Colonic mucosa (tissue), 4 donors: ENCODE data around the gene NFS1. TPM values are rescaled to one million over a fixed set of nuclear protein-coding genes. Genes with fewer than 3 reads are reported as not detected.
"Not testable (repeated sequence)": the region's sequence is repeated elsewhere in the genome, so short reads cannot be mapped to it uniquely, and the experiment has no call there.

Experiments used
- DNase-seq: peaks from one replicate; pipeline ENCODE4 v3.0.0-alpha.2; 2020
- H3K27ac ChIP-seq: fragments of 200-600 bp; one replicate; pipeline ENCODE4 v1.8.0; 2021
- H3K27me3 ChIP-seq: fragments of 200-600 bp; one replicate; pipeline ENCODE4 v1.8.0; 2021
- H3K36me3 ChIP-seq: fragments of 200-600 bp; one replicate; pipeline ENCODE4 v1.8.0; 2021
- H3K4me1 ChIP-seq: fragments of 200-600 bp; one replicate; pipeline ENCODE4 v1.8.0; 2021; ENCODE audit warnings: mild to moderate bottlenecking
- H3K4me3 ChIP-seq: fragments of 200-600 bp; one replicate; pipeline ENCODE4 v1.8.0; 2021
- H3K9ac ChIP-seq, 2 donors: one replicate each; pipeline ENCODE4 v1.7.0; 2013; ENCODE audit warnings: control low read depth in 2 of 2, low read depth in 2 of 2, low read length in 2 of 2
- H3K9me3 ChIP-seq: fragments of 200-600 bp; one replicate; pipeline ENCODE4 v1.8.0; 2021
- CTCF ChIP-seq: fragments of 200-600 bp; IDR thresholded peaks from one replicate; pipeline ENCODE4 v1.8.0; 2022; ENCODE audit warnings: antibody characterized with exemption, mild to moderate bottlenecking
- intact Hi-C: fragments of 100-400 bp; cut with DNase I; formaldehyde crosslinking; loops from one replicate; pipeline ENCODE4 v1.14.1; 2022
- total RNA-seq, 2 donors: library from RNA; stranded (reverse); fragmentation: NEBNext Ultra II Directional in 1 of 2; extraction: Animal tissue kit (Norgen Biotek cat#: 25700) in 1 of 2; gene quantifications; one replicate each; pipeline ENCODE4 v1.2.1, GENCODE V29; 2021
- donor health status: healthy.
- donor health status: DM: no; HTN: no; CAD: no.
- donor health status: DM: no; HTN: no; CAD: no.

Gene NFS1
- total RNA-seq, 2 donors from 2014 or later, result 42.0 to 45.1 TPM

DNA sequence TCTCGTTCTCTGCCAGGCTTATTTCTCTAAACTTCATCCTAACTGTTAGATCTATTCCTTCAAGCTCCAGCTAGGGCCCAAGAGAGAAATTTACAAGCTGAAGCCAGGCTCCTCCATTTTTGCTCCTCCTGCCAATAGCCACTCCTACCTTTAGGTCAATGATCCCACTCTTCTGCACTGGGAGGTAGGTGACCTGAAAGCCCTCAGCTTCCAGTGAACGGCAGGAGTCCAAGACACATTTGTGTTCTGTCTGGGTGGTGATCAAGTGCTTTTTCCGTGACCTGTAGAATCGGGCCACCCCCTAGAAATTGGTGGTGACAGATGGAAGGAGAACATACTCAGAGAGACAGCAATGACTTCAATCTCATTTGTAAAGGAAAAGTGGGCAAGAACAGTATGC is 8.9 kb downstream of the NFS1 start:
- no peaks in the 10 kb centered on the region for H3K9me3 ChIP-seq
- no peak for DNase-seq
- H3K4me3 ChIP-seq, result no peak overlapping the region
- no peaks in the 10 kb centered on the region for H3K27me3 ChIP-seq
- H3K4me1 ChIP-seq, result no peaks in the 10 kb centered on the region
- intact Hi-C loops, result no loop called here
- no peaks in the 10 kb centered on the region for H3K36me3 ChIP-seq
- H3K9ac ChIP-seq, result no peak overlapping the region
- H3K27ac ChIP-seq, result no peak overlapping the region
- no peak for TF ChIP-seq CTCF

- H3K36me3 ChIP-seq, H3K9me3 ChIP-seq, H3K9ac ChIP-seq, H3K4me1 ChIP-seq, H3K4me3 ChIP-seq, H3K27me3 ChIP-seq, intact Hi-C loops, DNase-seq, H3K27ac ChIP-seq: not testable (repeated sequence)
Observed at GRCh38 chr20:35686872-35687271, 12.3 kb downstream of the NFS1 start.

DNA sequence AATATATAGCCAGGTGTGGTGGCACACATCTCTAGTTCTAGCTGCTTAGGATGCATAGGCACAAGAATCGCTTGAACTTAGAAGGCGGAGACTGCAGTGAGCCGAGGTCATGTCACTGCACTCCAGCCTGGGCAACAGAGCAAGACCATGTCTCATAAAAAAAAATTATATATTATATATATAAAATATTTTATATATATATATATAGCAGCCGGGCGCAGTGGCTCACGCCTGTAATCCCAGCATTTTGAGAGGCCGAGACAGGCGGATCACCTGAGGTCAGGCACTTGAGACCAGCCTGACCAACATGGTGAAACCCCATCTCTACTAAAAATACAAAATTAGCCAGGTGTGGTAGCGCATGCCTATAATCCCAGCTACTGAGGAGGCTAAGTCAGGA is 13.8 kb downstream of the NFS1 start:
- H3K4me1 ChIP-seq, H3K9ac ChIP-seq, H3K4me3 ChIP-seq, intact Hi-C loops, H3K27me3 ChIP-seq, H3K9me3 ChIP-seq, H3K27ac ChIP-seq, H3K36me3 ChIP-seq, DNase-seq: not testable (repeated sequence)

DNA sequence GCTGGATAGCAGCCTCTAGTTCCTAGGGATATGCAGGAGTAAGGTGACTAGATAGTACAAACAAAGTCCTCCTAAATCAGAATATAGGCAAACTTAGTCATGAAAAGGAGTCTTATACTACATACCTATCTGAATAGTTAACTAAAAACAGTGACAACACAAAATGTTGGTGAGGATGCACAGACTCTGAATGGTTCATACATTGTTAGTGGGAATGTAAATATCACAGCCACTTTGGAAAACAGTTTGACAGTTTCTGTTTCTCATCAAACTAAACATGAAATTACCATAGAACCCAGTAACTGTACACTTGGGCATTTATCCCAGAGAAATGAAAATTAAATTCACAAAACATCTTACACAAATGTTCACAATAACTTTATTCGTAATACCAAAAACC is 17.2 kb downstream of the NFS1 start:
- intact Hi-C loops, result no loop called here
- no peak for TF ChIP-seq CTCF
- H3K4me3 ChIP-seq, result no peak overlapping the region
- no peaks in the 10 kb centered on the region for H3K9me3 ChIP-seq
- H3K27ac ChIP-seq, result no peak overlapping the region
- H3K27me3 ChIP-seq, result no peaks in the 10 kb centered on the region
- H3K36me3 ChIP-seq, result no peaks in the 10 kb centered on the region
- no peaks in the 10 kb centered on the region for H3K4me1 ChIP-seq
- DNase-seq, result no peak
- no peak overlapping the region for H3K9ac ChIP-seq

DNA sequence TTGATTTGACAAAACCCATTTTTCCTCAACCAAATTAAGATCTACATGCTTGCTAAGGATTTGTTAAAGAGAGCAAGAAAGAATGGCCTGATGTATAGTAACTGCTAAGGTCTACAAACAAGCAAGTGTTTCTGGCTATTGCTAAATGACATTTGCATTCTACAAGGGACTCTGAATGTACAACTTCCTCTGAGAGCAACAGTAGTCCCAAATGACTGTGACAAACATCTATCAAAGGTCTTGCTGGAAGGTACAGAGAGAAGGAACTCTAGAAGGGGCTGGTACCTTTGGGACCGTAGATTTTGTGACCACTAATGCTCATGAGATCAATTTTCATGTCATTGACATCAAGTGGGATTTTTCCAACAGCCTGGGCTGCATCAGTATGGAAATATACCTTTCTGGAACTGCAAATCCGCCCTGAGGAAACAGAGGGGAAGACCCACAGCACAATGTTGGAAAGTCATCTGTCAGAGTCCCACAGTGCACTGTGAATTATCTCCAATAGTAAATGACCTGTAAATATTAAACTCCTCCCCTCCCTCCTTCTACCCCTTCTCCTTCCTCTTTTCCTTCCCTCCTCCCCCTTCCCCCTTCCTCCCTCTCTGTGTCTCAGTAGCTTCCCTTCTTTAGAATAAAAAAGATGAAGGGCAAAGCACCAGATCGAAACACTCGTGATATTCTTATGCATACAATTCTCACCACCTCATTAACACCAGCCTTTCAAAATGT is 18.5 kb downstream of the NFS1 start:
- intact Hi-C loops, result no loop called here
- Histone ChIP-seq H3K27ac (no peak overlapping the region), H3K9me3 (no peaks in the 10 kb centered on the region), H3K4me3 (no peak overlapping the region), H3K27me3 (no peaks in the 10 kb centered on the region), H3K9ac (no peak overlapping the region), H3K36me3 (no peaks in the 10 kb centered on the region), H3K4me1 (no peaks in the 10 kb centered on the region)
- no peak for DNase-seq
- no peak for TF ChIP-seq CTCF

DNA sequence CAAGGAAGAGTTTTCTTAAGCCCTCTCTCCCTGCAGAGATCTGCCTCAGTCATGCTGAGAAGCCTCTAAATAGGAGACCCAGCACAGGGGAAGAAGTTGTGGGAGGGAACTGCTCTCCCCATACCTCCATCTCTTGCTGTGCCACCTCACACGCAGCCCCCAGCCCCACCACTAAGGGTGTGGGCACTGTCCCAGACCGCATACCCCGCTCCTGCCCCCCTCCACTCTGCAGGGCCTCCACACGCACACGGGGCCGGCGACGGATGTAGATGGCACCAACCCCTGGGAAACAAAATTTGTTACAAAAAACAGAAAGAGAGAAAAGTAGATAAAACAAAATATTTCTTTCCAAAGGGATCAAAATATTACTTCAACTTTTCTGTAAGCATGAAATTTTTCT is 24.2 kb downstream of the NFS1 start:
- DNase-seq, result no peak
- Histone ChIP-seq H3K9ac (no peak overlapping the region), H3K4me3 (no peak overlapping the region), H3K27ac (no peak overlapping the region), H3K9me3 (no peaks in the 10 kb centered on the region), H3K36me3 (peaks cover under 1% of the 10 kb centered on the region), H3K27me3 (no peaks in the 10 kb centered on the region), H3K4me1 (no peaks in the 10 kb centered on the region)
- intact Hi-C loops, result no loop called here
- TF ChIP-seq CTCF, result no peak
